ENCODE measurements around the gene GMPPA. TPM values are rescaled to one million over a fixed set of nuclear protein-coding genes. Genes with fewer than 3 reads are reported as not detected.

Gene GMPPA
- total and polyA plus RNA-seq, 9 of the 15 experiments (the other 6 are each of a cell fraction or from before 2014, with no cell fraction given): 7.0 to 101 (median 66.7) TPM

DNA sequence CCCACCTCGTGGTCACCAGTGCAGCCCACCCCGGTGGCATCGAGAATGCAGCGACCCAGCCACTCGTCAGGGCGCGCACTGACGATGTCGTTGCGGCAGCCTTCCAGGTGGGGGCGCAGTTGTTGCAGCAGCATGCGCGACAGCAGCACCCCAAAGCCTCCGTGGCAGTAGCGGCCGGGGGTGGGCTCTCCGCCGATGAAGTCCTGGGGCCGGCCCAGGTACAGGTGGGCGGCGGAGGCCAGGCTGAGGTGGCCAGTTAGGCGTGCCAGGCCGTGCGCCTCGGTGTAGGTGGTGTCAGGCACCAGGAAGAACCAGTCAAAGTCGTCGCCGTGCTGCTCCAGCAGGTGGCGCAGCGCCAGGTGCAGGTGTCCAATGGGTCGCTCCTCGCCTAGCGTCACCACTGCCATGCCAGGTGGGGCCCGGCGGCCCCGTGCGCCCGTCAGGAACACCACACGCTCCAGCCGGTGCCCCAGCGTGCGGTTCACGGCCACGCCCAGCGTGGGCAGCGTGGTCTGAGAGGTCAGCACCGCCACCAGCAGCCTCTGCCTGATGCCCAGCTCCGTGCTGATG lies 43.0 kb downstream of the GMPPA start (continued):
- peak; percentile 23; the same call in 1 of the 2 replicates for TF ChIP-seq MYC (IDR thresholded peaks at IDR 0.05; ENCODE audit: low read depth, low read length)
- TF ChIP-seq MYC (CRISPR knock-in tag; IDR thresholded peaks at IDR 0.05; ENCODE audit: borderline replicate concordance, low read depth): no peak
- peak; percentile 44 for TF ChIP-seq ARID1B (IDR thresholded peaks at IDR 0.05)
- 0 out of 2 replicates have a peak, but pooled peaks have one; percentile 27 for TF ChIP-seq SMARCA5 (IDR thresholded peaks at IDR 0.05)
- TF ChIP-seq ZNF436 (CRISPR knock-in tag; IDR thresholded peaks at IDR 0.05): no peak
- no peak for TF ChIP-seq ZSCAN29 (IDR thresholded peaks at IDR 0.05)
- TF ChIP-seq, protein P1, sequence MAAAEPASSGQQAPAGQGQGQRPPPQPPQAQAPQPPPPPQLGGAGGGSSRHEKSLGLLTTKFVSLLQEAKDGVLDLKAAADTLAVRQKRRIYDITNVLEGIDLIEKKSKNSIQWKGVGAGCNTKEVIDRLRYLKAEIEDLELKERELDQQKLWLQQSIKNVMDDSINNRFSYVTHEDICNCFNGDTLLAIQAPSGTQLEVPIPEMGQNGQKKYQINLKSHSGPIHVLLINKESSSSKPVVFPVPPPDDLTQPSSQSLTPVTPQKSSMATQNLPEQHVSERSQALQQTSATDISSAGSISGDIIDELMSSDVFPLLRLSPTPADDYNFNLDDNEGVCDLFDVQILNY (CRISPR knock-in tag; IDR thresholded peaks at IDR 0.05): no peak
- TF ChIP-seq EWSR1 (IDR thresholded peaks at IDR 0.05; ENCODE audit: borderline replicate concordance, low read depth, partially characterized antibody): no peak
- TF ChIP-seq ATF7 (IDR thresholded peaks at IDR 0.05): peak; percentile 67
- TF ChIP-seq ATF1 (CRISPR knock-in tag; IDR thresholded peaks at IDR 0.05): no peak; the same call in 1 of the 2 replicates
- TF ChIP-seq ATF1 (tag; IDR thresholded peaks at IDR 0.05): peak; percentile 84
- TF ChIP-seq RBM15 (IDR thresholded peaks at IDR 0.05; ENCODE audit: insufficient read depth, low read length): no peak
- peak; percentile 60; the same call in 1 of the 2 replicates for TF ChIP-seq GABPB1 (CRISPR knock-in tag; IDR thresholded peaks at IDR 0.05)
- peak; percentile 26; the same call in 1 of the 2 replicates for TF ChIP-seq NCOA1 (IDR thresholded peaks at IDR 0.05; ENCODE audit: low read depth)
- peak; percentile 13; the same call in 1 of the 2 replicates for TF ChIP-seq HDAC2 (IDR thresholded peaks at IDR 0.05)
- no peak for TF ChIP-seq EP300 (IDR thresholded peaks at IDR 0.05; ENCODE audit: low read length)
- no peak for TF ChIP-seq KHSRP (IDR thresholded peaks at IDR 0.05)

All from K562 (cell line).